HepG2 (cell line): Measurements from ENCODE around the gene C14orf180. TPM values are rescaled to one million over a fixed set of nuclear protein-coding genes. Genes with fewer than 3 reads are reported as not detected.

Experiments used
- SRSF4 ChIP-seq: fragments of 200-400 bp; formaldehyde crosslinking; IDR thresholded peaks from one replicate; pipeline ENCODE4 v1.6.1; 2018; ENCODE audit warnings: mild to moderate bottlenecking, low read depth, low read length, moderate library complexity; ENCODE audit not compliant: poor library complexity, severe bottlenecking
- ZNF30 ChIP-seq: sonication (generic); formaldehyde crosslinking; IDR thresholded peaks from 2 replicates; pipeline ENCODE4 v1.5.0; 2020; ENCODE audit warnings: mild to moderate bottlenecking, missing genetic modification reagents
- polyA plus RNA-seq, 8 experiments: library from polyadenylated mRNA; depleted of rRNA in 3 of 8; stranded (reverse) in 7 of 8; unstranded in 1 of 8; fragments of >200 nt; fragmentation: Illumina TruSeq in 4 of 8; extraction: Trizol in 4 of 8; gene quantifications; 2 replicates each; pipeline versions ENCODE4 v1.2.1 to v1.2.3, GENCODE V29; 2011 to 2016; ENCODE audit warnings: low read depth in 4 of 8, missing spikeins in 1 of 8, mixed read lengths in 1 of 8; ENCODE audit not compliant: insufficient read depth in 1 of 8
- total RNA-seq, 5 experiments: library from RNA; depleted of rRNA; stranded (reverse); fragments of >200 nt; fragmentation: Illumina TruSeq; extraction: Trizol; gene quantifications; 2 replicates each; pipeline ENCODE4 v1.2.3, GENCODE V29; 2016; ENCODE audit warnings: low read depth in 1 of 5
- TF ChIP-seq, protein P1 (sequence below): sonication (generic); formaldehyde crosslinking; IDR thresholded peaks from 2 replicates; pipeline ENCODE4 v1.4.0; 2020; ENCODE audit warnings: mild to moderate bottlenecking, missing genetic modification reagents

The C14orf180 gene
- total and polyA plus RNA-seq, 2 of the 13 experiments (the other 11 are each of a cell fraction or from before 2014, with no cell fraction given): not detected

DNA sequence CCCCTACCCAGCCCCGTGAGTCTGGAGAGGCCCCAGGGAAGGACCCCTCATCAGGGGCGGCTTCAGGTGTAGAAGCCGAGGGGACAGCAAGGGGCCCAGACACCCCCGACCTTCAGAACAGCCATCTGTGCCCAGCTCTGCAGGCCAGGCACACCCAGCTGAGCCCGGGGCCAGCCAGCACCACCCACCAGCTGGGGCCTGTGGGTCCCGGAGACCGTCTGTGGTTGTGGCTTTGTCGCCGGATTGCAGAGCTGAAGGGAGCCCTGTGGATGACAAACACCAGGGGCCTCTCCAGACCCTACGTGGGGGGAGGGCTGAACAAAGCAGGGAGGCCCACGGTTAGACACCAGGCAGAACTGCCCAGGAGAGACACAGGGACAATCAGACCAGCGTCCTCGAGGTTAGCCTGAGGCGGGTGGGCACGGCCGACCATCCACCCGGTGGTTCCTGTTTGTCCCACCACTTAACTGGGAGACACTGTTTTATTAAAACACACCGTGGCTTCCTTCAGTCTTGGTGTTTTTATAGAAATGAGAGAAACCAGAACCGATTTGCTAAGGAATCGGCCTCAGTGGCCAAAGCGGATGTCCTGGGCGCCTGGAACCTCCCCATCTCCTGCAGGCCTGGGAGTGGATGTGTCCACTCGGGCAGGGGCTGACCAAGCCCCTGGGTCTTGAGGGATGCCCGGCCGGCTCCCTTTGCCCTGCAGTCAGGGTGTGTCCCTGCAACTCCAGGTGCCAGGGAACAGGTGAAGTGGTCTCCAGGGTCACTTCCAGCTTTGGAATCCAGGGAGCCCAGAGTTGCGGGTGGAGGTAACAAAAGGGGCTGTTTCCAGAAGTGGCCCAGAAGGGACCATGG lies 10.0 kb downstream of the C14orf180 start (continued):
- TF ChIP-seq, protein P1, sequence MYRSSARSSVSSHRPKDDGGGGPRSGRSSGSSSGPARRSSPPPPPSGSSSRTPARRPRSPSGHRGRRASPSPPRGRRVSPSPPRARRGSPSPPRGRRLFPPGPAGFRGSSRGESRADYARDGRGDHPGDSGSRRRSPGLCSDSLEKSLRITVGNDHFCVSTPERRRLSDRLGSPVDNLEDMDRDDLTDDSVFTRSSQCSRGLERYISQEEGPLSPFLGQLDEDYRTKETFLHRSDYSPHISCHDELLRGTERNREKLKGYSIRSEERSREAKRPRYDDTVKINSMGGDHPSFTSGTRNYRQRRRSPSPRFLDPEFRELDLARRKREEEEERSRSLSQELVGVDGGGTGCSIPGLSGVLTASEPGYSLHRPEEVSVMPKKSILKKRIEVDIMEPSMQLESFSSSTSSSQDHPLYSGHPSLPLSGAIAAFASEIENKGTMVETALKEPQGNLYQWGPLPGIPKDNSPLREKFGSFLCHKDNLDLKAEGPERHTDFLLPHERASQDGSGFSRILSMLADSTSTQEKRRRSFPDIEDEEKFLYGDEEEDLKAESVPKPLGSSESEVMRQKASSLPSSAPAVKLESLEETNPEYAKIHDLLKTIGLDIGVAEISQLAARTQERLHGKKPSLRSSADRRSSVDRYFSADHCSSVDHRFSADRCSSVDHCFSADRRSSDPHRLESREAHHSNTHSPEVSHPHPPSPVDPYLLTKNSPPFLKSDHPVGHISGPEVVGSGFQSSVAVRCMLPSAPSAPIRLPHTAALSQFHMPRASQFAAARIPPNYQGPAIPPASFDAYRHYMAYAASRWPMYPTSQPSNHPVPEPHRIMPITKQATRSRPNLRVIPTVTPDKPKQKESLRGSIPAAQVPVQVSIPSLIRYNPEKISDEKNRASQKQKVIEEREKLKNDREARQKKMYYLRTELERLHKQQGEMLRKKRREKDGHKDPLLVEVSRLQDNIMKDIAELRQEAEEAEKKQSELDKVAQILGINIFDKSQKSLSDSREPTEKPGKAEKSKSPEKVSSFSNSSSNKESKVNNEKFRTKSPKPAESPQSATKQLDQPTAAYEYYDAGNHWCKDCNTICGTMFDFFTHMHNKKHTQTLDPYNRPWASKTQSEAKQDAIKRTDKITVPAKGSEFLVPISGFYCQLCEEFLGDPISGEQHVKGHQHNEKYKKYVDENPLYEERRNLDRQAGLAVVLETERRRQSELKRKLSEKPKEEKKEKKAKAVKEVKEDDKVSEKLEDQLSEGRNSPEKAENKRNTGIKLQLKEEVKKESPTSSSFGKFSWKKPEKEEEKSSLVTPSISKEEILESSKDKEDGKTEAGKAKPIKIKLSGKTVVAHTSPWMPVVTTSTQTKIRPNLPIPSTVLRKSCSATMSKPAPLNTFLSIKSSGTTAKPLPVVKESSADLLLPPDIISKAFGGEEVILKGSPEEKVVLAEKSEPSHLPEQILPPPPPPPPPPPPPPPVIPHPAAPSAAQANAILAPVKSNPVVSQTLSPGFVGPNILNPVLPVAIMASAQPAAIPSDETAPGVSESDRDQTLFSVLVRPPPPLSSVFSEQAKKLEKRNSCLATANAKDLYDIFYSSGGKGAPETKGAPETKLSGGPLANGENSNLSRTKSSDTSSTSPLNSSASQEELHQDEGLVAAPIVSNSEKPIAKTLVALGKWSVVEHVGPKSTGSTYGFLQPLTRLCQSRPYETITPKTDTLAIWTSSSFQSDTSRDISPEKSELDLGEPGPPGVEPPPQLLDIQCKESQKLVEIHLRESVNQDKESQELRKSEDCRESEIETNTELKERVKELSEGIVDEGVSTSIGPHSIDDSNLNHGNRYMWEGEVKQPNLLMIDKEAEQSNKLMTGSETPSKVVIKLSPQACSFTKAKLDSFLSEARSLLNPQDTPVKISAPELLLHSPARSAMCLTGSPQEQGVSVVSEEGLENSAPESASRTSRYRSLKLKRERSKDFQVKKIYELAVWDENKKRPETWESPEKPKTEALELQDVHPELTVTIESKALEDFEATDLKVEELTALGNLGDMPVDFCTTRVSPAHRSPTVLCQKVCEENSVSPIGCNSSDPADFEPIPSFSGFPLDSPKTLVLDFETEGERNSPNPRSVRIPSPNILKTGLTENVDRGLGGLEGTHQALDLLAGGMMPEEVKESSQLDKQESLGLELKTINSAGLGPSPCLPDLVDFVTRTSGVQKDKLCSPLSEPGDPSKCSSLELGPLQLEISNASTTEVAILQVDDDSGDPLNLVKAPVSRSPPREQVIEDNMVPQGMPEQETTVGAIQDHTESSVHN (CRISPR knock-in tag): no peak
- TF ChIP-seq ZNF30 (CRISPR knock-in tag): no peak
- TF ChIP-seq SRSF4: no peak
- TF ChIP-seq, all 625 proteins: peak for 0
